OCI-LY3 (cell line): ENCODE data around the gene DOCK11.

Experiments used
- EZH2phosphoT487 ChIP-seq: fragments of 200-600 bp; shearing (Covaris generic); IDR thresholded peaks from 2 replicates; pipeline ENCODE4 v1.6.1; 2018; ENCODE audit warnings: antibody characterized with exemption, mixed run types, low read depth
- TF ChIP-seq, protein P1 (sequence below): fragments of 200-600, 300-600 bp; sonication (generic); IDR thresholded peaks from 2 replicates; pipeline ENCODE4 v1.5.1; 2014; ENCODE audit warnings: antibody characterized with exemption, low read length, low read depth

DNA sequence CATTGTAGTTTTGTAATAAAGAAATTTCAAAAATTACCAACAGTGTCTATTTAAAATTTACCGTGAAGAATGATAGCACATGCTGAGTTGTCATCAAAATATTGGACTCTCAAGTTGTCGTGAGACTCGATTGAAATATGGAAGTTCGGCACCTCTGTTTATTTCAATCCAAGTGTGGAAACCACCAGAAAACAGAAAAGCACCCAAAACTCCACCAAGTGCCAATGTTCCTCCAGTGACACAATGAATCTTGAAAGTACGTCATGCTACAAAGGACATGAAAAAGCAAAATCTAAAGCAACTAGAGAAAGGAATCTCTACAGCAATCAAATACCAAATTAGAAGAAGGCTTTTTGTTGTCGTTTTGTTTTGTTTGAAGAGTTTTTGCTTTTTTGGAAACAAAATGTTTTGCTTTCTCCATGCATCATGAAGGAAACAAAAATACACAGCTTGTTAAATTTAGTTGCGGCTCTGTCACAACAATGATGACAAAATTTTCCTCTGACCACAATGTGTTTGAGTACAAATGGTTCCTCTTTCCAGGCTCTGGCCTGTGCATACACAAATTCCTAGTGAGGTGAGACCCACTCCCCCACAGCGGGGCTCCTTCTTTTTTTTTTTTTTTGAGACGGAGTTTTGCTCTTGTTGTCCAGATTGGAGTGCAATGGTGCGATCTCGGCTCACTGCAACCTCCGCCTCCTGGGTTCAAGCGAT is 222.2 kb downstream of the DOCK11 start:
- TF ChIP-seq, protein P1, sequence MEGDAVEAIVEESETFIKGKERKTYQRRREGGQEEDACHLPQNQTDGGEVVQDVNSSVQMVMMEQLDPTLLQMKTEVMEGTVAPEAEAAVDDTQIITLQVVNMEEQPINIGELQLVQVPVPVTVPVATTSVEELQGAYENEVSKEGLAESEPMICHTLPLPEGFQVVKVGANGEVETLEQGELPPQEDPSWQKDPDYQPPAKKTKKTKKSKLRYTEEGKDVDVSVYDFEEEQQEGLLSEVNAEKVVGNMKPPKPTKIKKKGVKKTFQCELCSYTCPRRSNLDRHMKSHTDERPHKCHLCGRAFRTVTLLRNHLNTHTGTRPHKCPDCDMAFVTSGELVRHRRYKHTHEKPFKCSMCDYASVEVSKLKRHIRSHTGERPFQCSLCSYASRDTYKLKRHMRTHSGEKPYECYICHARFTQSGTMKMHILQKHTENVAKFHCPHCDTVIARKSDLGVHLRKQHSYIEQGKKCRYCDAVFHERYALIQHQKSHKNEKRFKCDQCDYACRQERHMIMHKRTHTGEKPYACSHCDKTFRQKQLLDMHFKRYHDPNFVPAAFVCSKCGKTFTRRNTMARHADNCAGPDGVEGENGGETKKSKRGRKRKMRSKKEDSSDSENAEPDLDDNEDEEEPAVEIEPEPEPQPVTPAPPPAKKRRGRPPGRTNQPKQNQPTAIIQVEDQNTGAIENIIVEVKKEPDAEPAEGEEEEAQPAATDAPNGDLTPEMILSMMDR: no peak
- TF ChIP-seq EZH2phosphoT487: no peak
